Lung microvascular endothelial cell (primary cell): ENCODE measurements around the gene KCNQ1OT1. TPM values are rescaled to one million over a fixed set of nuclear protein-coding genes. Genes with fewer than 3 reads are reported as not detected.

Source experiments
- DNase-seq, 2 donors: peaks; one replicate each; pipeline versions ENCODE4 v3.0.0 to v3.0.0-alpha.2; 2010; ENCODE audit warnings: low read depth in 2 of 2
- total RNA-seq: library from RNA; depleted of rRNA; stranded (reverse); fragments of >200 nt; gene quantifications from 2 replicates; pipeline ENCODE4 v1.2.1, GENCODE V29; 2014

KCNQ1OT1 gene
- total RNA-seq, 1 donor from 2014 or later, result 0.79 TPM

- no peak for DNase-seq
Observed at GRCh38 chr11:2584812-2585565, 114.8 kb downstream of the KCNQ1OT1 start.

DNA sequence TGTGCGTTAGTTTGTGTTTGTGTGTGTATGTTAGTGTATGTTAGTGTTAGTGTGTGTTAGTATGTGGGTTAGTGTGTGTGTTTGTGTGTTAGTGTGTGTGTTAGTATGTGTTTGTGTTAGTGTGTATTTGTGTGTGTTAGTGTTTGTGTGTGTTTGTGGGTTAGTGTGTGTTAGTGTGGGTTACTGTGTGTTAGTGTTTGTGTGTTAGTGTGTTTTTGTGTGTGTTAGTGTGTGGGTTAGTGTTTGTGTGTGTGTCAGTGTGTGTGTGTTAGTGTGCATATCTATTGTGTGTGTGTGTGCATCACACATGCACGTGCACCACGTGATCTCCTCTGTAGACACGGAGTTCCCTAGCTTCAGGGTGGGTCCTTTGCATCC is 115.4 kb downstream of the KCNQ1OT1 start:
- no peak for DNase-seq

GRCh38 chr11:2583605-2583958 is 116.2 kb downstream of the KCNQ1OT1 start:
- no peak for DNase-seq

- no peak for DNase-seq
Observed at GRCh38 chr11:2582946-2583604, 116.7 kb downstream of the KCNQ1OT1 start.

DNA sequence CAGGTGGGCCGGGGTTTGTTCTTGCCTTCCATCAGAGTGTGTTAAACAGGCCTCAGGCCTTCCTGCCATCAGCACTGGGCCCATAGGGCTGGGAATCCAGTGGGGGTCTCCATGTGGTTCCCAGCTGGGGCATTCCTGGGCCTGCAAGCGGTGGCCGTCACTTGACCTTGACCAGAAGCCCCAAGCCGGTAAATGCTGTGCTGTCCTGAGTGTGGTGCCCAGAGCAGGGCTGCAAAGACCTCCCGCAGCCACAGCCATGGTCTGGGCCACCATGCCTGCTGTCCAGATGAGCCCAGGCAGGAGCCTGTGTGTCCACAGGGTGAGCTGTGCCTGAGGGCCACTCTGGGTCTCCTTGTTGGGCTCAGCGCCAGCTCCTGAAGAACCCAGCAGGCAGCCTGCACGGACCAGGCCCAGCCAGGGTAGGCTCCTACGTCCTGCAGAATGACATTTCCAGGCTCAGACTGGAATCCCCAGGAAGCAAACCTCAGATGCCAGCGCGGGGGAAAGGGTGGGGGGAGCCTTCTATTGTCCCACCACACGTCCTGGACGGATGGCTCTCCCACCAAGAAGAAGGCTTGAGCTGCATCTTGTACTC is 117.3 kb downstream of the KCNQ1OT1 start:
- DNase-seq, result no peak

DNA sequence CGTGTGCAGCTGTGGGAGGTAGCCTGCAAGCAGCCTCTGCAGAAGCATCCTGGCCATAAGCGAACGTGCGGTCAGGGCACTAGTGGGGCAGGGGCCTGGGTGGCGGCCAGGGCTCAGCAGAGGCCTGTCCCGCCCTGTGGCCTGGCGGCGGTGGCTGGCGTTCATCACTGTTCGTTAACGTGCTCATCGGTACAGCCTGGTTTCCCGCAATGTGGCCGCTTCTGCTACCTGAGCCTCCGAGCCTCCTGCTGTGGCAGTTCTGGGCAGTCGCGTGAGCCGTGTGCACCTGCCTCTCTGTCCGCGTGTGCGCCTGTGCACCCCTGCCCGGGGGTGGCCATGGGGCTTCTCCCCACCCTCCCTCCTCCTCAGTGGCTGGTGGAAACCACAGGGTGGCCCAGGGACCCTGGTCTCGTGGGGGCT is 117.9 kb downstream of the KCNQ1OT1 start:
- no peak for DNase-seq

GRCh38 chr11:2581151-2581930 is 118.5 kb downstream of the KCNQ1OT1 start:
- DNase-seq, result no peak

- no peak for DNase-seq
Observed at GRCh38 chr11:2580571-2581001, 119.2 kb downstream of the KCNQ1OT1 start.

DNA sequence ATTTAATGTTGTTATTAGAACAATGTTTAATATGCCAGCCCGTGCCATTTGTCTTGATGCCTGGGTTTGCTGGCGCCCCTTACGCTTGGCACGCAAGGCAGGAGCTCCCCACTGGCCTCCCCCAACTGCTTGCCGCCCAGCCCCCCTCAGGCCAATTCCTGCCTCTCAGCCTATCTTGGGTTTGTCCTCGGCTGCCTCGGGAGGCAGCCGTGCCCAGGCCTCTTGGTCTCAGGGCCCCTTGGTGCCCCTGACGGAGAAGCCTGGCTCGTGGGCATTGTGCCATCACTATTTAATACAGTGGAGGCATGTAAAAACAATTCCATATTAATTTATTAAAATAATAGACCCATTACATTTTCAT is 119.8 kb downstream of the KCNQ1OT1 start:
- no peak for DNase-seq

DNA sequence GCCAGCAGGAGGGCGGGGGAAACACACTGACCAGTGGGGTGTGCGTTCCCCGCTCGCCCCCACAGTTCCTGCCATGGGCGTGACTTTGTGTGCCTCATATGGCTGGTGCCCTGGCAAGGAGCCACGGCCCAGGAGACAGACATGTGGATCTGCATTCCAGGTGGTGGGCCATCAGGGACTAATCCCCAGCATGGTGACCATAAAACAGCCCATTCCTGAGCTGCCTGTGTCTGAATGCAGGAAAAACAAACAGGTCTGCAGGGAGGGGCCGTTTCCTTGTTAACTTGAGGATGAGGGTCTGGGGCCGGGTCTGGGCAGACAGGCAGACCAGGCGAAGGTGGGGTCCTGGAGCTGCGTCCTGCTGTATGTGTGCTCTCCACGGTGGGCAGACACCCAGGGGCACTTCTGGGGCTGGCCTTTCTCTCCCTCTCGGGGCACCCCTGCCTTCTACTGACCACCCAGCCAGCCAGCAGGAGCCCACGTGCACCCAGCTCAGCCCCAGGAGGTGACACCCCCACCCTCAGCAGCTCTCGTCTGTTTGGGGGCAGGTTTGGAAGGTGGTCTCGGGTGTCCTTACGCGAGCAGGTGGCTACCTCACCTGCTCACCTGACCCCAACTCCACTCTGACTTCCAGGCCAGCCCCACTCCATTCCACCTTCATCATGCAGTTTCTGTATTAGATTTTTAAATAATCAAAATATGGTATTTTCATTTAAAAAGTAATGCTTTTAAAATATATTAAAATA is 120.3 kb downstream of the KCNQ1OT1 start:
- DNase-seq, result peak in 1 of 2 donors; percentile 10

DNA sequence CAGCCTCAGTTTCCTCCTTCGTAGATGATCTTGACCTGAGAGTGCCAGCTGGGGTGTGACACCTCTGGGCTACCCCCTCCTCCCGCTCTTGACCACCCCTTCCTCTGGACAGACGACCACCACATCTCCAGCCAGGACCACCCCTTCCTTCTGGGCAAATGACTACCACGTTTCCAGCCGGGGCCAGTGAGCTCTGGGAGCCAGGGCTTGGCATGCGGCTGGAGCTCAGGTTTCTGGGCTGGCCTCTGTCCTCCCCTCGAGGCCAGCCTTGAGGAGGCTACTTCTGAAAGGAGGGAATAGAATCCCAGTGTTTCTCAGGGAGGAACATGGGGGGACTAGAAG is 120.9 kb downstream of the KCNQ1OT1 start:
- DNase-seq, result no peak

- DNase-seq, result no peak
Observed at GRCh38 chr11:2577991-2578928, 121.5 kb downstream of the KCNQ1OT1 start.

- no peak for DNase-seq
Observed at GRCh38 chr11:2577031-2577990, 122.5 kb downstream of the KCNQ1OT1 start.

DNA sequence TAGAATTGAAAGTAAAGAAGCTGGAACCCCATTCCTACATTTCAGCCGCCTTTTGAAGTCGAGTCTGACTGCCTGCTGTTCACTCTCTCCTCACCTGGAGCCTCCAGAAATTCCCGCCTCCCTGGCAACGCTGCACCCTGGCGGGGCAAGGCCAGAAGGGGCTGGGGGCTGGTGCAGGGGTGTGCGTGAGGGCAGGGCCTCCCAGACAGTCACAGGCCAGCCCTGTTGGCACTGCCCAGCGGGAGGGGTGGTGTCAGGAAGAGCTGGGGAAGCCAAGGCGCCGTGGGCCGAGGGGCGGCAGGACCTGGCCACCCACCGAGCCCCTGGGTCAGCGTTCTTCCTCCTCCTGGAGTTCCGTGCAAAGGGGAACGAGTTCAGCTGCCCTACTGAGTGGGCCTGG is 123.2 kb downstream of the KCNQ1OT1 start:
- no peak for DNase-seq

DNA sequence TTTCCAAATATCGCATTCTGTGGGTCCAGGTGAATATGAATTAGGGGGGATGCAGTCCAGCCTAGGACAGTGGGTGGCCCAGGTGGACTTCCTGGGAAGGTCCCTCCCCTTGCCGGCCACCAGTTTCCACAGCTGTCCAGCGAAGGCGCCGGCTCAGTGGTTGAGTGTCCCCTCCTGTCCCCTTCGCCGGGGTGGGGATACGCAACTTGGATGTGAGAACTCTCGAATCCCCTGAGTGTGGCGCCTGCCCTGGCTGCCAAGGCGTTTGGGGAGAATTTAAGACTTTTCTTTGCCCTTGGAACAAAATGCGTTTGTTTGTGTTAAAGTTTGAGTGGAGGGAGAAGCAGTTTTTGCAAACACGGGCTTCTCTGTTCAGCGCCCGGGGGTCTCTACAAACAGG is 123.7 kb downstream of the KCNQ1OT1 start:
- DNase-seq, result no peak

DNA sequence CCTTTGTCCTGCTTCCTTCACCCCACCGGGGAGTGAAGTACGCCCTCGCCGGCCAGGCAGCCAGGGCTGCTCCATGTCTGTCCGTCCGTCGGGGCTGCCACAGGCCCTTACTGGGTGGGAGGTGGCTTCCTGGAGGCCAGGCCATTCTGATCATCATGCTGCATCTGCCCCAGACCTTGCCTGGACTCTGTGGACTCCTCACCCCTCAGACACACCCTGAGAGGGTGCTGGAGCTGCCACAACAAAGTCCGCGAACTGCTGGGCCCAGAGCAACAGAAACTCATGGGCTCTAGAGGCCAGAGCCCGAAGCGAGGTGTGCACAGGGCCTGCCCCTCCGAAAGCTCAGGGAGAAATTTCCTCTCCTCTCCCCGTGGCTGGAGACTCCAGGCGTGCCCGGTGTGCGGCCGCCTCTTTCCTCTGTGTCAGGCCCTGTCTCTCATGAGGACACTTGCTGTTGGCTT is 124.2 kb downstream of the KCNQ1OT1 start:
- DNase-seq, result no peak

- DNase-seq, result no peak
Observed at GRCh38 chr11:2574553-2575535, 125.0 kb downstream of the KCNQ1OT1 start.

GRCh38 chr11:2574043-2574552 is 125.7 kb downstream of the KCNQ1OT1 start:
- DNase-seq, result no peak
